Measurements from ENCODE around the gene CSF3R. TPM values are rescaled to one million over a fixed set of nuclear protein-coding genes. Genes with fewer than 3 reads are reported as not detected.

Gene CSF3R
- total RNA-seq, 1 donor from 2014 or later: 0.20 TPM

GRCh38 chr1:36455386-36455785 lies 27.3 kb downstream of the CSF3R start:
- H3K4me1 ChIP-seq (ENCODE audit: insufficient read depth, low read length): peaks cover 5% of the 10 kb centered on the region
- no peak overlapping the region for H2AFZ ChIP-seq (ENCODE audit: low read depth, low read length)
- FAIRE-seq (no peak), DNase-seq (ENCODE audit: low read depth) (no peak)
- no peaks in the 10 kb centered on the region for H3K27me3 ChIP-seq (ENCODE audit: insufficient read depth, low read length)
- no peak overlapping the region for H3K4me3 Mint-ChIP-seq (ENCODE audit: unreplicated experiment)
- peaks cover 2% of the 10 kb centered on the region for H3K9me3 Mint-ChIP-seq (ENCODE audit: unreplicated experiment)
- H3K4me2 ChIP-seq (ENCODE audit: low read length): no peak overlapping the region
- H3K36me3 ChIP-seq (ENCODE audit: insufficient read depth, low read length): peaks cover 37% of the 10 kb centered on the region
- H3K9ac ChIP-seq (ENCODE audit: low read length): no peak overlapping the region
- H3K4me3 ChIP-seq (ENCODE audit: insufficient read depth, low read depth, low read length): no peak overlapping the region
- H3K27me3 Mint-ChIP-seq (ENCODE audit: low read depth, unreplicated experiment): no peaks in the 10 kb centered on the region
- no peak overlapping the region for H3K27ac ChIP-seq (ENCODE audit: low read depth, low read length)
- no peaks in the 10 kb centered on the region for H3K79me2 ChIP-seq (ENCODE audit: insufficient read depth, low read length)
- no peak overlapping the region for H3K27ac Mint-ChIP-seq (ENCODE audit: unreplicated experiment)
- no peaks in the 10 kb centered on the region for H4K20me1 ChIP-seq (ENCODE audit: insufficient read depth, low read length)
- TF ChIP-seq EZH2 (IDR thresholded peaks at IDR 0.05; ENCODE audit: insufficient read depth, low read length) (no peak), CTCF (IDR thresholded peaks at IDR 0.05; ENCODE audit: insufficient read depth, low read depth, low read length) (no peak)
- peaks cover 11% of the 10 kb centered on the region for H3K4me1 Mint-ChIP-seq (ENCODE audit: low read depth, unreplicated experiment)
- H3K36me3 Mint-ChIP-seq (ENCODE audit: low read depth, unreplicated experiment): peaks cover 9% of the 10 kb centered on the region
- H3K9me3 ChIP-seq (ENCODE audit: insufficient read depth, low read depth, low read length): no peaks in the 10 kb centered on the region

DNA sequence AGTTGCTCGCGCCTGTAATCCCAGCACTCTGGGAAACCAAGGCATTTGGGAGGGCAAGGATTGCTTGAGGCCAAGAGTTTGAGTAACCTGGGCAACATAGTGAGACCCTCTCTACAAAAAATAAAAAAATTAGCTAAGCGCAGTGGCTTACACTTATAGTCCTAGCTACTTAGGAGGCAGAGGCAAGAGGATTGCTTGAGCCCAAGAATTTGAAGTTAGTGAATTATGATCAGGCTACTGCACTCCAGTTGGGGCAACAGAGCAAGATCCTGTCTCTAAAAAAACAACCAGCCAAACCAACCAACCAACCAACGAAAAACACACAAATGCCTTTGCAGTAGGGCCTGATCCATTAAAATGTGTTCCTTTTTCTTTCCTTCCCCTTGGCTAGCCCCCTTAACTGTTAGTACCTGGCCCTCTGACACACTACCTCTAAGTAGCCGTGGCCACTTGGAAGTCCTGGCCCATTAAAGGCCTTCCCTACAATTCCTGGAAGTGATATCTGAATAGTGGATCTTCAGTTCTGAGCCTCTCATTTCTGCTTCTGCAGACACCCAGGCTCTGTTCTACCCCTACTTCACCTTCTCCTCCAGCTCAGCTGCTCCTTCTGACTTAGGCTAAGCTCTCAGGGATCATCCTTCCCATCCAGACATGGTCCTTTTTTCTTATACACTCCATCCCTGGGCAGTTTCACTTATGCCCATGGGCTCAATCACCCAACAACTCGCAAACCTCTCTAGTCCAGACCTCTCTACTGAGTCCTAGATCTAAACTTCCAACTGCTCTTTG lies 28.9 kb downstream of the CSF3R start:
- Histone ChIP-seq H3K9me3 (ENCODE audit: insufficient read depth, low read depth, low read length) (no peaks in the 10 kb centered on the region), H3K79me2 (ENCODE audit: insufficient read depth, low read length) (no peaks in the 10 kb centered on the region), H3K4me3 (ENCODE audit: insufficient read depth, low read depth, low read length) (no peak overlapping the region), H3K27ac (ENCODE audit: low read depth, low read length) (no peak overlapping the region), H3K4me1 (ENCODE audit: insufficient read depth, low read length) (peaks cover 9% of the 10 kb centered on the region), H3K9ac (ENCODE audit: low read length) (no peak overlapping the region), H2AFZ (ENCODE audit: low read depth, low read length) (no peak overlapping the region), H4K20me1 (ENCODE audit: insufficient read depth, low read length) (no peaks in the 10 kb centered on the region), H3K27me3 (ENCODE audit: insufficient read depth, low read length) (no peaks in the 10 kb centered on the region), H3K36me3 (ENCODE audit: insufficient read depth, low read length) (peaks cover 29% of the 10 kb centered on the region), H3K4me2 (ENCODE audit: low read length) (no peak overlapping the region)
- Mint-ChIP-seq H3K27me3 (ENCODE audit: low read depth, unreplicated experiment) (no peaks in the 10 kb centered on the region), H3K36me3 (ENCODE audit: low read depth, unreplicated experiment) (peaks cover 9% of the 10 kb centered on the region), H3K9me3 (ENCODE audit: unreplicated experiment) (peaks cover 2% of the 10 kb centered on the region), H3K4me1 (ENCODE audit: low read depth, unreplicated experiment) (peaks cover 10% of the 10 kb centered on the region), H3K4me3 (ENCODE audit: unreplicated experiment) (no peak overlapping the region), H3K27ac (ENCODE audit: unreplicated experiment) (peak overlapping the region; percentile 35)
- no peak for FAIRE-seq
- TF ChIP-seq EZH2 (IDR thresholded peaks at IDR 0.05; ENCODE audit: insufficient read depth, low read length): no peak
- no peak for TF ChIP-seq CTCF (IDR thresholded peaks at IDR 0.05; ENCODE audit: insufficient read depth, low read depth, low read length)
- no peak for DNase-seq (ENCODE audit: low read depth)

- no peak for TF ChIP-seq CTCF (IDR thresholded peaks at IDR 0.05; ENCODE audit: insufficient read depth, low read depth, low read length)
- no peak for TF ChIP-seq EZH2 (IDR thresholded peaks at IDR 0.05; ENCODE audit: insufficient read depth, low read length)
- Histone ChIP-seq H3K27ac (ENCODE audit: low read depth, low read length) (no peak overlapping the region), H3K4me1 (ENCODE audit: insufficient read depth, low read length) (peaks cover 9% of the 10 kb centered on the region), H4K20me1 (ENCODE audit: insufficient read depth, low read length) (no peaks in the 10 kb centered on the region), H2AFZ (ENCODE audit: low read depth, low read length) (no peak overlapping the region), H3K4me2 (ENCODE audit: low read length) (no peak overlapping the region), H3K79me2 (ENCODE audit: insufficient read depth, low read length) (no peaks in the 10 kb centered on the region), H3K27me3 (ENCODE audit: insufficient read depth, low read length) (no peaks in the 10 kb centered on the region), H3K4me3 (ENCODE audit: insufficient read depth, low read depth, low read length) (no peak overlapping the region), H3K36me3 (ENCODE audit: insufficient read depth, low read length) (peaks cover 25% of the 10 kb centered on the region), H3K9me3 (ENCODE audit: insufficient read depth, low read depth, low read length) (no peaks in the 10 kb centered on the region), H3K9ac (ENCODE audit: low read length) (no peak overlapping the region)
- H3K4me3 Mint-ChIP-seq (ENCODE audit: unreplicated experiment): no peak overlapping the region
- H3K27me3 Mint-ChIP-seq (ENCODE audit: low read depth, unreplicated experiment): no peaks in the 10 kb centered on the region
- FAIRE-seq: no peak
- H3K9me3 Mint-ChIP-seq (ENCODE audit: unreplicated experiment): peaks cover 2% of the 10 kb centered on the region
- no peak for DNase-seq (ENCODE audit: low read depth)
- no peak overlapping the region for H3K27ac Mint-ChIP-seq (ENCODE audit: unreplicated experiment)
- H3K36me3 Mint-ChIP-seq (ENCODE audit: low read depth, unreplicated experiment): peaks cover 5% of the 10 kb centered on the region
- H3K4me1 Mint-ChIP-seq (ENCODE audit: low read depth, unreplicated experiment): peaks cover 12% of the 10 kb centered on the region
Observed at GRCh38 chr1:36453051-36453450, 29.7 kb downstream of the CSF3R start.

Measured in astrocyte (in vitro differentiated cells and primary cell).